GM18873 (cell line): ENCODE data around the gene PSMA6.

Experiments
- ATAC-seq: cut with Tn5 transposase; IDR thresholded peaks from one replicate; pipeline ENCODE4 v1.9.1; 2021; ENCODE audit warnings: mild to moderate bottlenecking, moderate library complexity, moderate number of reproducible peaks; ENCODE audit not compliant: unreplicated experiment, low FRiP score

PSMA6 gene

GRCh38 chr14:35362450-35362849 lies 70.3 kb downstream of the PSMA6 start:
- ATAC-seq = no peak

GRCh38 chr14:35362911-35363374 lies 70.8 kb downstream of the PSMA6 start:
- ATAC-seq = no peak

DNA sequence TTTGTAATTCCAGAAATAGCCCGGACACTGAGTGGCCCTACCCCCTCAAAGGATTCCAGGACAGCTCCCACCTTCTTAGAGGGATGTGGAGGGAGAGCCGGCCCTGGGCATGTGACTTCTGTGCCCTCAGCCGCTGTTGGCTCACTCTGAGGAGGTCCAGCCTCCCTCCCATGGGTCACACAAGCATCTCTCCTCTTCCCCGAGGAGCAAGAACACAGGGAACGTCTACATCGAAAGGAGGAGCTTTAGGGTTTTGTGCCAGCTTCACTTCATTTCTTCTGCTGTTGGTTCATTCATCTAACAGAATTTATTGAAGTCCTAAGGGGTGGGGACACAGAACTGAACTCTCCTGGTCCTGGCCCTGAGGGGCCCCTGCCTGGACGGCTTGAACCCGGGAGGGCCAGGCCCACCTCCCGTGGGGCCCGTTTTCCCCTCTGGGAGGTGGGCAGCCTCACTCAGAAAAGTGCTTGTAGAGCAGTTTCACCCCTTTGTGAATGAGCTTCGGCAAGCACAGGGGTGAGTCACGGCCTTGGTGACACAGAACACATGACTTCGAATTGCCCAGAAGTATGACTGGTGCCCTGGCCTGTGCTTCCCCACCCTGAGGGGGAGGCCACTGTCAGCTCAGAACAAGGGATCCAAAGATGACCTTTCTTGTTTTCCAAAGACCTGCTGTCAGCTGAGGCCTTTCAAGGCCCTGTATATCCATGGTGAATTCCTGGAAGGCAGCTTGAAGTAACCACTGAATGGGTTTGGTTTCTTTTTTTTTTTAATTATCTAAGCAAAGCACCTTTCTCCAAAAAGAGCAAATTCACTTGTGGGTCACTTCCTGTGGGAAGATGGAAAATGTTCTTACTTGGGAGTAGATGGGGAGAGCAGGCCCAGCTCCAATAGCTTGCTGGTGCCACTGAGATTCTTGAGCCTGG lies 73.2 kb downstream of the PSMA6 start:
- no peak for ATAC-seq

DNA sequence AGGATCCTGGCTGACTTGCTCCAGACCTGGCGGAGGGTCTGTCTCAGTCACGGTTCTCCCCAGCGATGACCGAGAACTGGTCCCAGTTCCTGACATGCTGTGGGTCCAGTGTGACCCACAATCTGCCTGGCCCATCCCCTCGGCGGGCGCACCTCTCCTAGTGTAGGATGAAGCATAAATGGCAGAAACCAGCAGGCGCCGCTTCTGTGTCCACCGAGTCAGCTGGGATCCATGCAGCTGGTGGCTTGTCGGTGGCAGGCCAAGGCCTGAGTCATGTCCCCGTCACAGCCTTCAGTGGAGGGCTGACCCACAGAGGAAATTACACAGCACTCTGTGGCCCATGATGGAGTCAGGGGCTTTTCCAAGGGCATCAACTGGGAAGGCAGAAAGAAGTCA lies 73.9 kb downstream of the PSMA6 start:
- no peak for ATAC-seq

- no peak for ATAC-seq
Observed at GRCh38 chr14:35366521-35366976, 74.4 kb downstream of the PSMA6 start.

GRCh38 chr14:35367056-35367372 lies 74.8 kb downstream of the PSMA6 start:
- ATAC-seq = no peak
